ENCODE measurements around the gene FBLN2.

DNA sequence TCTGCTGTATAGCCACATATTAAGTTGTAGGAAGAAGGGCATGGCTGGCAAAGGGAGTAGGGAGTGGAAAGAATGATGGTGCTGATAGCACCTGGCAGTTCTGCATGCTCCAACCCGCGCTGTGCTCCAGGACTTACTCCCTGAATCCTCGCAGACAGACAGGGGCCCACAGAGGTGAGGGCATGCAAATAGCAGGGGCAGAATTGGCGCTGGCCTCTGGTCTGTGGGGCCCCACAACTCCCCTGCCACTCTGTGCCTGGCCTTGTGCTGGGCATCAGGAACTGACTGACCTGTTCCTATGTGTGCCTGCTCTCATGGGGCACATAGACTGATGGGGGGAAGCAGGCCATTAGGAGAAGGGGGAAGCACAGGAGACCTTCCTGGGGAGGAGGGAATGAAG, 47.9 kb upstream of the FBLN2 start:
- TF ChIP-seq EP300 (IDR thresholded peaks at IDR 0.05) (no peak), POLR2A (IDR thresholded peaks at IDR 0.05) (no peak)
- TF ChIP-seq, protein P1, sequence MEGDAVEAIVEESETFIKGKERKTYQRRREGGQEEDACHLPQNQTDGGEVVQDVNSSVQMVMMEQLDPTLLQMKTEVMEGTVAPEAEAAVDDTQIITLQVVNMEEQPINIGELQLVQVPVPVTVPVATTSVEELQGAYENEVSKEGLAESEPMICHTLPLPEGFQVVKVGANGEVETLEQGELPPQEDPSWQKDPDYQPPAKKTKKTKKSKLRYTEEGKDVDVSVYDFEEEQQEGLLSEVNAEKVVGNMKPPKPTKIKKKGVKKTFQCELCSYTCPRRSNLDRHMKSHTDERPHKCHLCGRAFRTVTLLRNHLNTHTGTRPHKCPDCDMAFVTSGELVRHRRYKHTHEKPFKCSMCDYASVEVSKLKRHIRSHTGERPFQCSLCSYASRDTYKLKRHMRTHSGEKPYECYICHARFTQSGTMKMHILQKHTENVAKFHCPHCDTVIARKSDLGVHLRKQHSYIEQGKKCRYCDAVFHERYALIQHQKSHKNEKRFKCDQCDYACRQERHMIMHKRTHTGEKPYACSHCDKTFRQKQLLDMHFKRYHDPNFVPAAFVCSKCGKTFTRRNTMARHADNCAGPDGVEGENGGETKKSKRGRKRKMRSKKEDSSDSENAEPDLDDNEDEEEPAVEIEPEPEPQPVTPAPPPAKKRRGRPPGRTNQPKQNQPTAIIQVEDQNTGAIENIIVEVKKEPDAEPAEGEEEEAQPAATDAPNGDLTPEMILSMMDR (IDR thresholded peaks at IDR 0.05) = no peak
